GM18951 (cell line): ENCODE results near the gene PHOSPHO2.
"Not testable (repeated sequence)": the region's sequence is repeated elsewhere in the genome, so short reads cannot be mapped to it uniquely, and the experiment has no call there.

Experiments
- POLR2A ChIP-seq: IDR thresholded peaks from 4 replicates; pipeline ENCODE4 v1.6.1; 2011; ENCODE audit warnings: mild to moderate bottlenecking; ENCODE audit not compliant: insufficient read length, insufficient read depth; ENCODE audit errors: extremely low read depth
- in situ Hi-C: fragments of 300-500 bp; cut with MboI; formaldehyde crosslinking; loops from one replicate; pipeline ENCODE4 v1.12.0; 2022; ENCODE audit warnings: low sequenced_read_pairs, mixed read lengths, inconsistent platforms; ENCODE audit not compliant: unreplicated experiment

PHOSPHO2 gene

GRCh38 chr2:169670215-169670651 is 24.0 kb upstream of the PHOSPHO2 start:
- in situ Hi-C loops, result no loop called here
- no peak for TF ChIP-seq POLR2A

- no peak for TF ChIP-seq POLR2A
- in situ Hi-C loops, result no loop called here
Observed at GRCh38 chr2:169670937-169671336, 23.3 kb upstream of the PHOSPHO2 start.

- in situ Hi-C loops, result no loop called here
Observed at GRCh38 chr2:169672406-169672805, 21.9 kb upstream of the PHOSPHO2 start.

GRCh38 chr2:169673106-169673505 is 21.2 kb upstream of the PHOSPHO2 start:
- TF ChIP-seq POLR2A, result no peak
- in situ Hi-C loops, result no loop called here

More at GRCh38 chr2:169672406-169672805, 21.9 kb upstream of the PHOSPHO2 start:
- TF ChIP-seq POLR2A, result no peak

GRCh38 chr2:169673921-169674320 is 20.3 kb upstream of the PHOSPHO2 start:
- no peak for TF ChIP-seq POLR2A
- in situ Hi-C loops, result no loop called here

GRCh38 chr2:169676357-169676756 is 17.9 kb upstream of the PHOSPHO2 start:
- in situ Hi-C loops, result no loop called here
- no peak for TF ChIP-seq POLR2A

- TF ChIP-seq POLR2A, result no peak
- in situ Hi-C loops, result no loop called here
Observed at GRCh38 chr2:169676850-169677249, 17.4 kb upstream of the PHOSPHO2 start.

GRCh38 chr2:169683054-169683424 is 11.2 kb upstream of the PHOSPHO2 start:
- no peak for TF ChIP-seq POLR2A

GRCh38 chr2:169683425-169684134 is 10.7 kb upstream of the PHOSPHO2 start:
- in situ Hi-C loops, result no loop called here
- no peak for TF ChIP-seq POLR2A

More at GRCh38 chr2:169683054-169683424, 11.2 kb upstream of the PHOSPHO2 start:
- in situ Hi-C loops, result no loop called here

- TF ChIP-seq POLR2A, result no peak
- in situ Hi-C loops, result no loop called here
Observed at GRCh38 chr2:169684135-169684565, 10.1 kb upstream of the PHOSPHO2 start.

GRCh38 chr2:169684712-169685111 is 9.6 kb upstream of the PHOSPHO2 start:
- in situ Hi-C loops, result not testable (repeated sequence)

GRCh38 chr2:169686825-169687224 is 7.4 kb upstream of the PHOSPHO2 start:
- in situ Hi-C loops, result not testable (repeated sequence)

GRCh38 chr2:169687943-169688342 is 6.3 kb upstream of the PHOSPHO2 start:
- in situ Hi-C loops, result not testable (repeated sequence)

- no peak for TF ChIP-seq POLR2A
- in situ Hi-C loops, result no loop called here
Observed at GRCh38 chr2:169690958-169691357, 3.3 kb upstream of the PHOSPHO2 start.

GRCh38 chr2:169692718-169693117 is 1.6 kb upstream of the PHOSPHO2 start:
- in situ Hi-C loops, result no loop called here
- no peak for TF ChIP-seq POLR2A

- in situ Hi-C loops, result no loop called here
Observed at GRCh38 chr2:169693360-169693759, 909 bp upstream of the PHOSPHO2 start.

More at GRCh38 chr2:169693360-169693759, 909 bp upstream of the PHOSPHO2 start:
- TF ChIP-seq POLR2A, result no peak
